Daoy (cell line): ENCODE measurements around the gene GBP6. TPM values are rescaled to one million over a fixed set of nuclear protein-coding genes. Genes with fewer than 3 reads are reported as not detected.
"Not testable (repeated sequence)": the region's sequence is repeated elsewhere in the genome, so short reads cannot be mapped to it uniquely, and the experiment has no call there.

Experiments
- DNase-seq: peaks from one replicate; pipeline ENCODE4 v3.0.0-alpha.2; 2015; ENCODE audit warnings: low read depth
- total RNA-seq: library from RNA; depleted of rRNA; stranded (reverse); fragments of >200 nt; shearing (Covaris generic); gene quantifications from 2 replicates; pipeline ENCODE4 v1.2.3, GENCODE V29; 2014; rRNA removed

GBP6 gene
- total RNA-seq, 1 experiment from 2014 or later = 0.11 TPM

DNA sequence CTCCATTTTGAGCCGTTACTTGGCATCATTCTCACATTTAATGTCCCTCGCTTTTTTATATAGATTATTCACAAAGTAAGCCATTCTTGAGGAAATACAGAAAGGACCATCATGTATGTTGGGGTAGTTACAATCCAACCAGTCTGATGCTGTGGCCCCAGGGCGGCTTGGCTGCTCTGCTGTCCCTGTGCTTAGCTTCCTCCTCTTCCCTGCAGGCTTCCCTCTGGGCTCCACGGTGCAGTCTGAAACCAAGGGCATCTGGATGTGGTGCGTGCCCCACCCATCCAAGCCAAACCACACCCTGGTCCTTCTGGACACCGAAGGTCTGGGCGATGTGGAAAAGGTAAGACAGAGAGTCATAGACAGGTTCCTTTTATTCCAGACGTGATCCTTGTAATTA lies 5.5 kb downstream of the GBP6 start:
- no peak for DNase-seq

DNA sequence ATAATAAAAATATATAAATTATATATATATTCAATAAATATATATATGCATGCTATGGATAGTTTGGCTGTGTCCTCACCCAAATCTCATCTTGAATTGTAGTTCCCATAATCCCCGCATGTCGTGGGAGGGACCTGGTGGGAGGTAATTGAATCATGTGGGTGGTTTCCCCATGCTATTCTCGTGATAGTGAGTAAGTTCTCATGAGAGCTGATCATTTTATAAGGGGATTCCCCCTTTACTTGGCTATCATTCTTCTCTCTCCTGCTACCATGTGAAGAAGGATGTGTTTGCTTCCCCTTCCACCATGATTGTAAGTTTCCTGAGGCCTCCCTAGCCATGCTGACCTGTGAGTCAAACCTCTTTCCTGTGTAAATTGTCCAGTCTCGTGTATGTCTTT lies 10.0 kb downstream of the GBP6 start:
- not testable (repeated sequence) for DNase-seq

DNA sequence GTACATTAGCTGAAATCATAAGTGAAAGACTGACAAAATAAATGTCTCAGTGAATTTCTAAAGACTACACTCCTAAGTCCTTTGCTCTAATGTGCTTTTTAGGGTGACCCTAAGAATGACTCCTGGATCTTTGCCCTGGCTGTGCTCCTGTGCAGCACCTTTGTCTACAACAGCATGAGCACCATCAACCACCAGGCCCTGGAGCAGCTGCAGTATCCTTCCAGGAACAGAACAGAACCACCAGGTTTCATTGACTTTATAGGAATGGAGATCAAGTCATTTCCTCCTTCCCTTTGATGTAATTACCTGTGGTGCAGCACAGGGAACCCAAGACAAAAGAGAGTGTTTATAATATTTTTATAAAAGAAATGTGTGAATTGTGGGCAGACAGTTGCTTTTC lies 14.1 kb downstream of the GBP6 start:
- DNase-seq = no peak

DNA sequence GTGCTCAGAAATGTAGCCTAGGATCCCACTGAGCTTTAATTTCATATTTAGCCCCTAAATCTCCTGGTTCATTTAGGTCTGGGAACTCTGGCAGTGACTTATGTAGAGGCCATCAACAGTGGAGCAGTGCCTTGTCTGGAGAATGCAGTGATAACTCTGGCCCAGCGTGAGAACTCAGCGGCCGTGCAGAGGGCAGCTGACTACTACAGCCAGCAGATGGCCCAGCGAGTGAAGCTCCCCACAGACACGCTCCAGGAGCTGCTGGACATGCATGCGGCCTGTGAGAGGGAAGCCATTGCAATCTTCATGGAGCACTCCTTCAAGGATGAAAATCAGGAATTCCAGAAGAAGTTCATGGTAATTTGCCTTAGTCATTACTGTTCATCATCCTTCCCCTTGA lies 17.8 kb downstream of the GBP6 start:
- DNase-seq = no peak

DNA sequence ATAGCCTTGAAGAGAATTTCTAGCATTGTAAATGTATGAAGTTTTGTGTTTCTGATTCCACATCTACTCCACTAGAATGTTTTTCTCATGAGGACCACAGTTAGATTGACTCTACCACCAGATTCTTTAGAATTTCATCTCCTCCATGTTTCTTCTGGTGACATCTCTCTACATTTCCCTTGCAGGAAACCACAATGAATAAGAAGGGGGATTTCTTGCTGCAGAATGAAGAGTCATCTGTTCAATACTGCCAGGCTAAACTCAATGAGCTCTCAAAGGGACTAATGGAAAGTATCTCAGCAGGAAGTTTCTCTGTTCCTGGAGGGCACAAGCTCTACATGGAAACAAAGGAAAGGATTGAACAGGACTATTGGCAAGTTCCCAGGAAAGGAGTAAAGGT lies 18.6 kb downstream of the GBP6 start:
- no peak for DNase-seq

DNA sequence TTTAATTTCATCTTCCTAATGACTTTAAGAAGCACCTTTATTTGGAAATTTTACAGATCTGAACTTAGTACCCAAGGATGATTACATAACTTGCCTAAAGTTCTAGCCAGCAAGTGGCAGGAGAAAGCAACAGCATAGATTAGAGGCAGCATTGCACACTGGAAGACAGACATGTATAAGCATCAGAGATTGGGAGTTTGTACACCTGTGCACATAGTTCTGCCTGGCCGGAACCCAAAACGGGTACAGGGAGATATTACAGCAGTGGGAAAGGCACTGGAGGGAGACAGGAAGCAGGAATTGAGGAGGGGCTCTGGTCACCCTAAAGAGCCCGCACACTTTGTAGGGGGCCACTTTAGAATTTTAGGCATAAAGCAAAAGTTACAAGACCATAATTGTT lies 19.3 kb downstream of the GBP6 start:
- DNase-seq = no peak

DNA sequence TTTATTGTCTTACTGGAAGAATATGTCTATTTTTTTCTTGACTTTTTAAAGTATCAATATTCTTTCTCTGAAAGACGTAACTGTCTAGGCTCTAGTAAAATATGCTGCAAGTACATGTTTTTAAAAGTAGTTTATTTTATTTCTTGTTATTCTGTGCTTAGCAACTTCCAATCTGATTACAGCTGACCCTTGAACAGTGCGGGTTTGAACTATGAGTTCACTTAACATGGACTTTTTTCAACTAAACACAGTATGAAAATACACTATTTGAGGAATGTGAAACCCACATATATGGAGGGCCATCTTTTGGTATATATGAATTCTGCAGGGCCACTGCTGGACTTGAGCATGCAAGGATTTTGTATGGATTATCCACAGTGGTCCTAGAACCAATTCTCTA lies 26.8 kb downstream of the GBP6 start:
- DNase-seq = no peak

DNA sequence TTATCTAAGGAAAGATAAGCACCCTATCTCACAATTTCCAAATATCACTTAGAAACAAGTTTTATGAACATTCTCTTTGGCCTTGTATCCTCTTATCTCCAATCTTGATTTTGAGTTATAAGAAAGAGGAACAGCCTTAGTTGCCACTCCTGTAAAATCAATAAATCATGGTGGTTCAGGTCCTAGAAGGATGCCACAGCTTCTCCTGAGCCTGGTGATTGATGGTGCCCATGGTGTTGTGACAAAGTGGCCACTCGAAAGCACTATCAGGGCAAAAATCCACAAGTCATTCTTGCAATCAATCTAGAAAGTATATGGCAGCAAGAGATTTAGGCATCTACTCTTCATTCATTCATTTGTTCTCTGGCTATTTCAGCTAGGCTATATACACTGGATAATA lies 27.8 kb downstream of the GBP6 start:
- no peak for DNase-seq

DNA sequence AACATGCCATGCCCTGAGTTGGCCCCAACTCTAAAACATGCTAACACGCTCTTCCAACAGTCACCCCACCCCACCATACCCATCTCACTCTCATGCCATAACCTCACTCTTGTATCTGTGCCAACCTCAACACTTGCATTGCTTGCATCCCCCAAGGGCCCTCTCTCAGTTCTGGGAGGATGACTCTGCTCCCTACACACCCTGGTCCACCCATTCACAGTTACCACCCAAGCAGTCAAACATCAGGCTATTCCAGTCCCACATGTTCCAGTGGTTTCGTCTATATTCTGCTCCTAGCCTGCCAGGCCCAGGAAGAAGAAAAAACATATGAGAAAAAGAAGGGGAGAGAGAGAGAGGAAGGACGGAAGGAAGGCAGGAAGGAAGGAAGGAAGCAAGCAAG lies 31.0 kb downstream of the GBP6 start:
- no peak for DNase-seq

DNA sequence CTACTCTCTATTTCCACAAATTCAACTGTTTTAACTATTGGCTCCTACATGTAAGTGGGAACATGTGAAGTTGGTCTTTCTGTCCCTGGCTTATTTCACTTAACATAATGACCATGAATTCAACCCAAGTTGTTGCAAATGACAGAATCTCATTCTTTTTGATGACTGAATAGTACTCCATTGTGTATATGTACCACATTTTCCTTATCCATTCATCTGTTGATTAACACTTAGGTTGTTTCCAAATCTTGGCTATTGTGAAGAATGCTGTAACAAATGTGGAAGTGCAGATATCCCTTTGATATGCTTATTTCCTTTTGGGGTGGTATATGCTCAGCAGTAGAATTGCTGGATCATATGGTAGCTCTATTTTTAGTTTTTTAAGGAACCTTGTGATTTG lies 33.0 kb downstream of the GBP6 start:
- DNase-seq = no peak

DNA sequence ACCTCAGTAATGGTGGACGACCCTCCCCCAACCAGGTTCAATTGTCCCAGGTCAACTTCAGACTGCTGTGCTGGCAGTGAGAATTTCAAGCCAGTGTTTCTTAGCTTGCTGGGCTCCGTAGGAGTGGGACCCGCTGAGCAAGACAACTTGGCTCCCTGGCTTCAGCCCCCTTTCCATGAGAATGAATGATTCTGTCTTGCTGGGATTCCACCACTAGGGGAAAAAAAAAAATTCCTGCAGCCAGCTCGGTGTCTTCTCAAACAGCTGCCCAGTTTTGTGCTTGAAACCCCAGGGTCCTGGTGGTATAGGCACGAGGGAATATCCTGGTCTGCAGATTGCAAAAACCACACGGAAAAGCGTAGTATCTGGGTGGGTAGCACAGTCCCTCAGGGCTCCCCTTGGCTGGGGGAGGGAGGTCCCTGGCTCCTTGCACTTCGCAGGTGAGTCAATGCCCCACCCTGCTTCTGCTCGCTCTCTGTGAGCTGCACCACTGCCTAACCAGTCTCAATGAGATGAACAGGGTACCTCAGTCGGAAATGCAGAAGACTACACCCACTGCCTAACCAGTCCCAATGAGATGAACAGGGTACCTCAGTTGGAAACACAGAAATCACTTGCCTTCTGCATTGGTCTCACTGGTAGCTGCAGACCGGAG lies 41.5 kb downstream of the GBP6 start:
- no peak for DNase-seq

DNA sequence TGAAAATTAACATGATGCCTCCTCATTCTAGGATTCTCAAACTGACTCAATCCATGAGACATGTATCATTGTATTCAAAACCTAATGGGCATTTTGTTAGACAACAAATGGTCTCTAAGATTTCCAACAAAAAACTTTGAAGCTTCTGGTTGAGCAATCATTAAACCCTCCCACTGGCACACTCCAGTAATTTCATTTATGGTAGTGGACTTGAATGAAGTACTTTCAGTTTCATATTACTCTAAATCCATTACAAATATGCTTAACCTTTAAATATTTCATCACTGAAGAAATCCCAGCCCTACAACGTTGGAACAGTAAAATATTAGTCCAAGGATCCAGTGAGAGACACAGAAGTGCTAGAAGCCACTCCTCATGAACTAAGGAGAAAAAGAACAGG lies 43.5 kb downstream of the GBP6 start:
- no peak for DNase-seq

DNA sequence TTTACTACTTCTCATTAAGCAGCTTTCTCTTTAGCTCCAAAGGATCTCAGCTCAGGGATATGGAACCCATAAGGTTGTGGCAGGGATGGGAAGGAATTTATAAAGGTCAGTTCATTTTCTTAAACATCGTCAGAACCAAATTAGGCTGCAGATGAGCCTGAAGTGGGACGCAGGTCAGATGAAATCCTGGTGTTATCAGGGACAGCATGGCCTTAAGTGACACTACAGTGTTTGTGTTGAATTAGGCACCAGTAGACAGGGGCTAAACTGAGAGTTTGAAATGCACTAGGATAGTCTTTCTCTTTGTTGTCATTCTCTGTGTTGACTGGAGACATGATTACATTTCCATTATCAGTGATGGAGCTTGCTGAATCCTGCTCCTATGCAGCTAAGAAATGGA lies 43.9 kb downstream of the GBP6 start:
- not testable (repeated sequence) for DNase-seq

DNA sequence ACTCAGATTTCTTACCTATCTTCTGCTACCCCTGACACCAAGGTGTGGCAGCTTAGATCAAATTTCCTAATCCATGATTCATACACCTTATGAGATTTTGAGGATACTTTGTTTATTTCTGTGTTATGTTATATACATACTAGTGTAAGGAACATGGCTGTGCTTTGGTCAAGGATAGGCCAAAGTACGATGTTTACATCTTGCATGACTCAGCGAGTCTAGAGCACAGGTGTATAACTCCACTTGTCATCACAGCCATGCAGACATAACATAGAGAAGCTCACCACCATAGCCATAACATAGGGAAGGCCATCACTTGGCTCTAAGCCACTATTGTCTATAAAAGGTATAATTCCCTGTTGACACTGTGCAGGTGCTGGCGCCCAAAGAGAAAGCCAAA lies 61.2 kb downstream of the GBP6 start:
- no peak for DNase-seq

DNA sequence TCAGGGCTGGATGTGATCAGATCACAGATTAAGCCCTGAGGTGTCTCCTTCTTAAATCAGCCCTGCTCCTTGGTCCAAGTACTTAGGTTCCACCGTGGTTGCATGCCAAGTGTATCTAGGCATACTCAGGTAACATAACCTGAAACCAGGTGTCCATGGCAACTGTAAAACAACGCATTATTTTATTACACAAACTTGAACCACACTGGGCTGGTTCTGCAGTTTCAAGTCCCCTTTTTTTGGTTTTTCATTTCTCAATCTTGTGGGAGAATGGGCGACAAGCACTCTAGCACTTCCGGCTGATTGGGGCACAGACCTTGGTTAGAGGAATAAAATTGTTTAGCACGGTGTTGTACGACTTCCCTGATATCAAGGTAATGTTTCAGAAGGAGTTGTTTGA lies 65.2 kb downstream of the GBP6 start:
- no peak for DNase-seq

DNA sequence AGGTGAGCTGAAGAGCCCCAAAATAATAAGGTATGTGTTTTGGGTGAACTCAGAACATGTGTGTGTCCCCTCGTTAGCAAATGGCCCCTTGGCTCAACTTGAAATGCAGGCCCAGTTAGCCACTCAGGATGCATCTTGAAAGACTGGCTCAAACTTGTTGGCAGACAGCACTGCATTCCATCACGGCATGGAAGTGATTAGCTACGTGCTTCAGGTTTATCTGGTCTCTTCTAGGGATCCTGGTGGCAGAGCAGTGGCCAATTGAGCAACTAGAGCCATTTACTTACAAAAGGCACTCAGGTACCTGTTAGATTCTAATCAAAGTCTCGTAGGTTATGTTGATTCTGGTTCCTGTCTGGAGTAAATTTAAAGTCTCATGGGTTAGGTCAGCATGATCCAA lies 65.8 kb downstream of the GBP6 start:
- DNase-seq = not testable (repeated sequence)

DNA sequence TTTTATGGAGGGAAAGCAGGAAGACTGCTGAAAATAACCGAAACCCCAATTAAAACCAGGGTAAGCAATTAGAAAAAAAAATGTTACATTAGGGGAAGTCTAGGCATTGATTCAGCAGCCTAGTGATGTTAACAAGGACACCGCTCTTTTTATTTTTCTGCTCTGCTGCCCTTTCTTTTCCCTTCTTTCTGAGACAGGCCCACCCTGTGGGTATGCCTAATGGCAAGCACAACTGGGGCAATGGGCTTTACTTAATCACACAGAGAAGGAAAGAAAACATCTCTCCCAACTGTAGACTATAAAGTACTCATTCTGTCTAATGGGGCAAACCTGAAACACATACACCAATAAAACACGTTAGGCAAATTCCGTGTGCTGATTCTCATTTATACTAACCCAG lies 69.6 kb downstream of the GBP6 start:
- DNase-seq = no peak

DNA sequence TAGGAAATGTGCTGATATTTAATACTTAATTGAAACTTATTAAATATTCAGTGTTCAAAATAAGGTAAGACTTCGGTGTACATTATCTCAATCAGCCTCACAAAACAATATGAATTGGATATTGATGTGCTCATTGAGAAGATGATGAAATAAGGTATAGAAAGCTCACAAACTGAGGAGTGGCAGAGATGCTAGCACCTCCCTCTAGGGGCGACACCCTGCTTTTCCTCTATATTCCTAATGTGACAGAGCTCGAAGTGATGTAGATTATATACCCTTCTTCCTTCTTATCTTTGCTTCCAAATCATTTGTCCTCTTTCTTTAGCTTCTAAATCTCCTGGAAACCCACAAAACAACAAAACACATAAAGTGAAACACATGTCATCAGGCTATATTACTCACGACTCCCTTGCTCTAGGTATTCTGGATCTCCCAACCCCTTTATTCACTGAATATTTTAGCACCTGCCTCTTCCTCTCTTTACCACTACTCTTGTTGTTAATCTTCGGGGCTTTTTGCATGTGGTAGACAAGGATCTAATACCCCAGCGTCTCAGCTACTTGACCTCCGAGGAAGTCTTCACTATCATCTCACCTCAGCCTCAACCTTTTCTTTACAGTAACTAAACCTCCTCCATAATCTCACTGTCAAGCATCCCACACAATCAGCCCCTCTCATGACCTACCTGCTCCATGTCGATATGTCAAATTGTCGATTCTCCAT lies 70.4 kb downstream of the GBP6 start:
- DNase-seq = not testable (repeated sequence)

Other genes with a start within 250 kb of the GBP6 start
- gene GBP2, start 237.9 kb upstream of the GBP6 start, total RNA-seq = 19.1 and 24.8 TPM in 2 replicates
- not detected in 2 replicates for gene GBP7, start 188.1 kb upstream of the GBP6 start, total RNA-seq
- 8.3 and 9.5 TPM in 2 replicates for gene GBP4, start 165.1 kb upstream of the GBP6 start, total RNA-seq
- gene GBP5, start 91.2 kb upstream of the GBP6 start, total RNA-seq = 2.9 and 3.4 TPM in 2 replicates
- 8.3 and 11.8 TPM in 2 replicates for gene LRRC8B, start 160.8 kb downstream of the GBP6 start, total RNA-seq